Measurements from ENCODE around the gene NBPF15. TPM values are rescaled to one million over a fixed set of nuclear protein-coding genes. Genes with fewer than 3 reads are reported as not detected.

Gene NBPF15, protein sequence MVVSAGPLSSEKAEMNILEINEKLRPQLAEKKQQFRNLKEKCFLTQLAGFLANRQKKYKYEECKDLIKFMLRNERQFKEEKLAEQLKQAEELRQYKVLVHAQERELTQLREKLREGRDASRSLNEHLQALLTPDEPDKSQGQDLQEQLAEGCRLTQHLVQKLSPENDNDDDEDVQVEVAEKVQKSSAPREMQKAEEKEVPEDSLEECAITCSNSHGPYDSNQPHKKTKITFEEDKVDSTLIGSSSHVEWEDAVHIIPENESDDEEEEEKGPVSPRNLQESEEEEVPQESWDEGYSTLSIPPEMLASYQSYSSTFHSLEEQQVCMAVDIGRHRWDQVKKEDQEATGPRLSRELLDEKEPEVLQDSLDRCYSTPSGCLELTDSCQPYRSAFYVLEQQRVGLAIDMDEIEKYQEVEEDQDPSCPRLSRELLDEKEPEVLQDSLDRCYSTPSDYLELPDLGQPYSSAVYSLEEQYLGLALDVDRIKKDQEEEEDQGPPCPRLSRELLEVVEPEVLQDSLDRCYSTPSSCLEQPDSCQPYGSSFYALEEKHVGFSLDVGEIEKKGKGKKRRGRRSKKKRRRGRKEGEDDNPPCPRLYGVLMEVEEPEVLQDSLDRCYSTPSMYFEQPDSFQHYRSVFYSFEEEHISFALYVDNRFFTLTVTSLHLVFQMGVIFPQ
- 25.2 and 27.3 TPM in 2 replicates for total RNA-seq

DNA sequence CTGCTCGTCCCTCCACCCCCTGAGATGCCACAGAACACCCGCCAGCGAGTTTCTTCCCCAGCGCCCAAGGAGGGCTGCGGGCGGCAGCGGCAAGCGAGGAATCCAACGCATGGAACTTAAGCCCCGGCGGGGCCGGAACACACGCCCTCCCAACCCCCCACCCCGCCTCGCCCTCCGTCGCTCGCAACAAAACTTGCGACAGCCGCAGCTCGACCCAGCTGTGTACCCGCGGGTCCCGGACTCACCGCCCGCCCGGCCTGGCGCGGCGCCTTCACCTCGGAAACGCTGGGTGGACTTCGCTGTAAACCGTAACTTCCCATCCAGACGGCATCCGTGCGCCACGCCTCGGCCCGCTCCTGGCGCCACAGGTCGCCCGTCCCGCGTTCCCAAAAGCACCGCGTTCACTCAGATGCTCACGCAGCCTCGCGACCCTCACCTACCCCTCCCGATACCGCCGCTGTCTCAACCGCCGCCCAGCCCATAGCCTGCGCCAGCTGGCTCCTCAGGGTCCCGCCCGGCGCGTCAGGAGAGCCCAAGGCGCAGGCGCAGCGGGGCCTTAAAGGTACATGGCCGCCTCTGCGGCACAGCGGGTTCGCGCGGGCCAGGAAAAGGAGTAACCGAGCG is at the start of gene NBPF15:
Gene NBPF15, minus strand, starts transcription at position 534 of the 624 bp plus-strand sequence. CDS start 21,666 bp downstream, outside the sequence.

Other genes with a start within 250 kb of the NBPF15 start
- gene PPIAL4E, start 88.0 kb downstream of the NBPF15 start, total RNA-seq, result not detected in 2 replicates
- gene PPIAL4F, start 131.2 kb upstream of the NBPF15 start, total RNA-seq, result not detected in 2 replicates

All from epithelial cell of umbilical artery (primary cell).